Coronary artery (tissue), 2 donors: ENCODE measurements around the gene RAP1GDS1.

ENCODE experiments used
- DNase-seq: peaks from one replicate; pipeline ENCODE4 v3.0.0-alpha.2; 2017; ENCODE audit warnings: low spot score
- H3K27ac ChIP-seq, 2 donors: fragments of 200-600 bp; sonication (generic); one replicate each; pipeline ENCODE4 v1.5.1; 2016 to 2019
- H3K4me3 ChIP-seq: fragments of 200-600 bp; sonication (generic); 2 replicates; pipeline ENCODE4 v1.5.1; 2016; ENCODE audit warnings: mild to moderate bottlenecking, moderate library complexity
- TF ChIP-seq, protein P1 (sequence below): fragments of 200-600 bp; sonication (generic); IDR thresholded peaks from one replicate; pipeline ENCODE4 v1.5.1; 2019; ENCODE audit warnings: antibody characterized with exemption

Gene RAP1GDS1

GRCh38 chr4:98332017-98332416 is 70.8 kb downstream of the RAP1GDS1 start:
- Histone ChIP-seq H3K4me3 (no peak overlapping the region), H3K27ac (no peak overlapping the region)
- no peak for DNase-seq
- TF ChIP-seq, protein P1, sequence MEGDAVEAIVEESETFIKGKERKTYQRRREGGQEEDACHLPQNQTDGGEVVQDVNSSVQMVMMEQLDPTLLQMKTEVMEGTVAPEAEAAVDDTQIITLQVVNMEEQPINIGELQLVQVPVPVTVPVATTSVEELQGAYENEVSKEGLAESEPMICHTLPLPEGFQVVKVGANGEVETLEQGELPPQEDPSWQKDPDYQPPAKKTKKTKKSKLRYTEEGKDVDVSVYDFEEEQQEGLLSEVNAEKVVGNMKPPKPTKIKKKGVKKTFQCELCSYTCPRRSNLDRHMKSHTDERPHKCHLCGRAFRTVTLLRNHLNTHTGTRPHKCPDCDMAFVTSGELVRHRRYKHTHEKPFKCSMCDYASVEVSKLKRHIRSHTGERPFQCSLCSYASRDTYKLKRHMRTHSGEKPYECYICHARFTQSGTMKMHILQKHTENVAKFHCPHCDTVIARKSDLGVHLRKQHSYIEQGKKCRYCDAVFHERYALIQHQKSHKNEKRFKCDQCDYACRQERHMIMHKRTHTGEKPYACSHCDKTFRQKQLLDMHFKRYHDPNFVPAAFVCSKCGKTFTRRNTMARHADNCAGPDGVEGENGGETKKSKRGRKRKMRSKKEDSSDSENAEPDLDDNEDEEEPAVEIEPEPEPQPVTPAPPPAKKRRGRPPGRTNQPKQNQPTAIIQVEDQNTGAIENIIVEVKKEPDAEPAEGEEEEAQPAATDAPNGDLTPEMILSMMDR, result no peak

DNA sequence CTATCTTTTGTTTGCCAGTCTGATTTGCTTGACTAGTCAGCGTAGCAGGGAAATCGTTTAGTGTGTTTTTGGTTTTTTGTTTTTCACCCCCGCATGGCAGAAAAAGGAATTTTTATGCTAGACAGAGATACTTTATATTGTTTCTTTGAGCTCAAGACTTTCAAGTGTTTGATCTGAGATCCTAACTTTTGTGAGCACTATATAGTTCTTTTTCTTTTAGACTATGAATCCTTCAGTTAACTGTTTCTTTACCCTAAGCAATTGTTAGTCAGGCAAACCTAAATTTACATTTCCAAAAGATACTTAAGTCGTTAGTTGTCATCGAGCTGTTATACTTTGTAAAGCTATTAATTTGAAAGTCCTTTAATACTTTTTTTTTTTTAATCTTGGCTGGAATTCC is 73.3 kb downstream of the RAP1GDS1 start:
- TF ChIP-seq, protein P1, result no peak
- Histone ChIP-seq H3K4me3 (no peak overlapping the region), H3K27ac (no peak overlapping the region)
- DNase-seq, result no peak

GRCh38 chr4:98338761-98339438 is 77.7 kb downstream of the RAP1GDS1 start:
- Histone ChIP-seq H3K4me3 (no peak overlapping the region), H3K27ac (no peak overlapping the region)
- TF ChIP-seq, protein P1, result no peak
- DNase-seq, result no peak

GRCh38 chr4:98341309-98341708 is 80.1 kb downstream of the RAP1GDS1 start:
- Histone ChIP-seq H3K27ac (no peak overlapping the region), H3K4me3 (no peak overlapping the region)
- TF ChIP-seq, protein P1, result no peak
- no peak for DNase-seq

DNA sequence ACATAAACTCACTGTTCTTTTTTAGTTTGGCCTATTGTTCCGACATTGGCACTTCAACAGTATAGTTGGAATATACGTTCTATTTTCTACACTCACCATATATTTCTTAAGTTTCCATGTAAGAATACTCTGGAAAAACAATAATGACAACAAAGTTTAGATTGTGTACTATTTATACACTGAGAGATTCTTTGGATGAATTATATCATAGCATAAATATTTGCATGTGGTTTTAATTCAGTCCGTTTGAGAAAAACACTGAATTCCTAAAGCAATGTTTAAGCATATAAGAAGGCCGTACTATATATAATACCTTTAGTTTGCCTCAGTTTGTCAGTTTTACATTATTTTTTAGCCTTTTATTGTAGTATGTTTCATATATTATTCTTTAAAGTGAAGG is 82.4 kb downstream of the RAP1GDS1 start:
- no peak overlapping the region for H3K4me3 ChIP-seq
- TF ChIP-seq, protein P1, result no peak
- DNase-seq, result no peak
- H3K27ac ChIP-seq, result no peak overlapping the region

GRCh38 chr4:98345838-98346237 is 84.7 kb downstream of the RAP1GDS1 start:
- TF ChIP-seq, protein P1, result no peak
- Histone ChIP-seq H3K27ac (no peak overlapping the region), H3K4me3 (no peak overlapping the region)
- no peak for DNase-seq

DNA sequence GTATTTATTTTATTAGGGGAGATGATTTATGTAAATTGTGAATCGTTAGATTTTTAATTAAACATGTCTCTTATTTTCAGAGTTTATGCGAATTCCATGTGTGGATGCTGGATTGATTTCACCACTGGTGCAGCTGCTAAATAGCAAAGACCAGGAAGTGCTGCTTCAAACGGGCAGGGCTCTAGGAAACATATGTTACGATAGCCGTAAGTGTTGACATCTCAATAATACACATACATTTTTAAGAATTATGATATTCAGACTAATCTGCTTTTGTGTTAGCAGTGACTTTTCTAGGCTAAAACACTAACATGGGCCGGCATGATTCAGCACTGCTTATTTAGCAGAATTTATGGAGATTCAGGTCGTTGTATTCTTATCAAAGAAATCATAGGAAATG is 91.2 kb downstream of the RAP1GDS1 start:
- TF ChIP-seq, protein P1, result no peak
- no peak for DNase-seq
- Histone ChIP-seq H3K4me3 (no peak overlapping the region), H3K27ac (no peak overlapping the region)
